Endothelial cell (in vitro differentiated cells): ENCODE results near the gene SPATA17. TPM values are rescaled to one million over a fixed set of nuclear protein-coding genes. Genes with fewer than 3 reads are reported as not detected.

Experiments
- DNase-seq: peaks from one replicate; pipeline ENCODE4 v3.0.0; 2021; ENCODE audit warnings: low spot score
- H3K27ac Mint-ChIP-seq: one replicate; pipeline ENCODE4 v1.8.0; 2021; ENCODE audit warnings: mixed read lengths, inconsistent platforms; ENCODE audit not compliant: unreplicated experiment
- H3K27me3 Mint-ChIP-seq: one replicate; pipeline ENCODE4 v1.8.0; 2021; ENCODE audit warnings: mild to moderate bottlenecking, moderate library complexity, mixed read lengths, inconsistent platforms; ENCODE audit not compliant: unreplicated experiment
- H3K36me3 Mint-ChIP-seq: one replicate; pipeline ENCODE4 v1.8.0; 2021; ENCODE audit warnings: mild to moderate bottlenecking, low read depth, mixed read lengths, inconsistent platforms; ENCODE audit not compliant: unreplicated experiment
- H3K4me1 Mint-ChIP-seq: one replicate; pipeline ENCODE4 v1.8.0; 2021; ENCODE audit warnings: mild to moderate bottlenecking, mixed read lengths, inconsistent platforms; ENCODE audit not compliant: unreplicated experiment
- H3K4me3 Mint-ChIP-seq: one replicate; pipeline ENCODE4 v1.8.0; 2021; ENCODE audit warnings: mild to moderate bottlenecking, mixed read lengths, inconsistent platforms; ENCODE audit not compliant: unreplicated experiment
- H3K9me3 Mint-ChIP-seq: one replicate; pipeline ENCODE4 v1.8.0; 2021; ENCODE audit warnings: mixed read lengths, inconsistent platforms; ENCODE audit not compliant: unreplicated experiment
- total RNA-seq: library from RNA; stranded (reverse); fragmentation: NEBNext Ultra II Directional; extraction: Animal tissue kit (Norgen Biotek cat#: 25700); gene quantifications from one replicate; pipeline ENCODE4 v1.2.1, GENCODE V29; 2021; ENCODE audit not compliant: unreplicated experiment
- TF ChIP-seq, protein P1 (sequence below): fragments of 200-600 bp; sonication (generic); IDR thresholded peaks from one replicate; pipeline ENCODE4 v1.5.0; 2021; ENCODE audit warnings: antibody characterized with exemption; ENCODE audit not compliant: unreplicated experiment

The SPATA17 gene
- total RNA-seq, 1 donor from 2014 or later = 0.36 TPM

DNA sequence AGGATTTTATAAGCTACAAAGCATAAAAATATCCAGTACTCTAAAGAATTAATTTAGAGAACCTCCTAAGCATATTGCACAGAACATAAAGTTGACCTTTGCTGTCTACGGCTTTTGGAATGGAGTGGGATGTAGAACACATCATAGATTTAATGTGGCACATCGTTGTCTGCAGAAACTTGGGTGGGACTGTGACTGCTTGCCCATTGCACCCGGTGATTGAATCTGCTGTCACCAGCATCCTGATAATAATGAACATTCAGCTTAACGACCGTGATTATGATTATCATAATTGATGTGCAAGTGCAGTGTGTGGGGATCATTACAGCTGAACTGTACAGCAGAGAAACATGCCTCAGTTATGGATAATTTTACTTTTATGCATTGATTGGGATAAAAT lies 181.9 kb downstream of the SPATA17 start:
- no peak for DNase-seq
- Mint-ChIP-seq H3K36me3 (no peaks in the 10 kb centered on the region), H3K4me1 (no peaks in the 10 kb centered on the region), H3K4me3 (no peak overlapping the region), H3K27me3 (peaks cover 1% of the 10 kb centered on the region), H3K9me3 (no peaks in the 10 kb centered on the region), H3K27ac (no peak overlapping the region)
- TF ChIP-seq, protein P1, sequence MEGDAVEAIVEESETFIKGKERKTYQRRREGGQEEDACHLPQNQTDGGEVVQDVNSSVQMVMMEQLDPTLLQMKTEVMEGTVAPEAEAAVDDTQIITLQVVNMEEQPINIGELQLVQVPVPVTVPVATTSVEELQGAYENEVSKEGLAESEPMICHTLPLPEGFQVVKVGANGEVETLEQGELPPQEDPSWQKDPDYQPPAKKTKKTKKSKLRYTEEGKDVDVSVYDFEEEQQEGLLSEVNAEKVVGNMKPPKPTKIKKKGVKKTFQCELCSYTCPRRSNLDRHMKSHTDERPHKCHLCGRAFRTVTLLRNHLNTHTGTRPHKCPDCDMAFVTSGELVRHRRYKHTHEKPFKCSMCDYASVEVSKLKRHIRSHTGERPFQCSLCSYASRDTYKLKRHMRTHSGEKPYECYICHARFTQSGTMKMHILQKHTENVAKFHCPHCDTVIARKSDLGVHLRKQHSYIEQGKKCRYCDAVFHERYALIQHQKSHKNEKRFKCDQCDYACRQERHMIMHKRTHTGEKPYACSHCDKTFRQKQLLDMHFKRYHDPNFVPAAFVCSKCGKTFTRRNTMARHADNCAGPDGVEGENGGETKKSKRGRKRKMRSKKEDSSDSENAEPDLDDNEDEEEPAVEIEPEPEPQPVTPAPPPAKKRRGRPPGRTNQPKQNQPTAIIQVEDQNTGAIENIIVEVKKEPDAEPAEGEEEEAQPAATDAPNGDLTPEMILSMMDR = no peak

DNA sequence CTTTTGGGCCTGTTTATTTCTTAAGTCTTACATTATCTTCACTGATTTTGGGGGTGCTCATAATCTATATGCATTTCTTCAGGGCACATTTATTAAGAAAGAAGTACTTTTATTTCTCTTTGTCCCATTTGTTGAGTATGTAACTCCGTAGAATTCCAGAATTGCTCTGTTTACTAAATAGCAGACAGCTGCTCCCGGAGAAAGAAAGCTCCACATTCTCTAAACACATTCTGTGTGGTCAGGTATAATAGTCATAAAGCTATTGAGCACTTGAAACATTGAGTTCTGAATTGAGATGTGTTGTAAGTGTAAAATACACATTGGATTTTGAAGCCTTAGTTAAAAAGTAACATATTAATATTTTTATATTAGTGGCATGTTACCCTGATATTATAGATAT lies 206.5 kb downstream of the SPATA17 start:
- Mint-ChIP-seq H3K27me3 (no peaks in the 10 kb centered on the region), H3K4me1 (no peaks in the 10 kb centered on the region), H3K4me3 (no peak overlapping the region), H3K9me3 (no peaks in the 10 kb centered on the region), H3K27ac (no peak overlapping the region), H3K36me3 (no peaks in the 10 kb centered on the region)
- no peak for DNase-seq
- TF ChIP-seq, protein P1 = no peak

DNA sequence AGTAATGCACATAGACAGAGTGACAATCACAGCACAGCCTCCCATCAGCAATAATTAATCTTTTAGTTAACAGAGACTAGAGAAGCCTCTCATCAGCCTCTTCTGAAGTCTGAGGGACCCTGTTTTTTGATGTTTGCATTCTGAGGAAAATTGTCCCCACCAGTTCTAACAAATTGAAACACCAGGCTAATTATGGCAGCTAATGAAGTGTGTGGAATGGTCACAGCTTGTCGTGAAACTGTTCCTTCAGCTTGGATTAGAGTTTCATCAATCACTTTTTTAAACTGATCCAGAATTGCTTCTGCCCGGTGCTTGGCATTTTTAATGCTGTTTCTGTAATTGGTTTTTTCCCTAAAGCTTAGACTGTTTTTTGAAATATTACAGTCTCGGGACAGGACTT lies 208.0 kb downstream of the SPATA17 start:
- H3K36me3 Mint-ChIP-seq = no peaks in the 10 kb centered on the region
- H3K9me3 Mint-ChIP-seq = no peaks in the 10 kb centered on the region
- H3K27me3 Mint-ChIP-seq = no peaks in the 10 kb centered on the region
- no peak for DNase-seq
- TF ChIP-seq, protein P1 = no peak
- no peak overlapping the region for H3K4me3 Mint-ChIP-seq
- H3K4me1 Mint-ChIP-seq = no peaks in the 10 kb centered on the region
- H3K27ac Mint-ChIP-seq = no peak overlapping the region

DNA sequence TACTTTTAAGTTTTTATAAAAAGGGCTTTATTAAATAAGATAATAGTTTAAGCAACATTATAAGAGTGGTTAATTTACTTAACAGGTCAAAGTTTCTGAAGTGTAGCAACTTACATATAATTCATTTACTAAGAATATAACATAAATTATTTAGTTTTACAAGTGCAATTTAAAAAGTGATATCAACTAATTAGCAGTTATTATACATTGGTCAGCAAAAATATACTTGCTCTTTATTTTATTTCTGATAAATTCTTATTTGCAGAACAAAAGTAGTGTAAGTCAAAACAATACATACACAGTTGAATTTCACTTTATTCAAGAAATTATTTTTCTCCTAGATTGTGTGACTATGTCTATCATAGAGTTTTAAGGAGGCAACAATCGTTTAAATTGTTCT lies 215.6 kb downstream of the SPATA17 start:
- Mint-ChIP-seq H3K27me3 (peaks cover 1% of the 10 kb centered on the region), H3K4me1 (no peaks in the 10 kb centered on the region), H3K36me3 (no peaks in the 10 kb centered on the region), H3K9me3 (no peaks in the 10 kb centered on the region), H3K4me3 (no peak overlapping the region), H3K27ac (no peak overlapping the region)
- DNase-seq = no peak
- TF ChIP-seq, protein P1 = no peak

DNA sequence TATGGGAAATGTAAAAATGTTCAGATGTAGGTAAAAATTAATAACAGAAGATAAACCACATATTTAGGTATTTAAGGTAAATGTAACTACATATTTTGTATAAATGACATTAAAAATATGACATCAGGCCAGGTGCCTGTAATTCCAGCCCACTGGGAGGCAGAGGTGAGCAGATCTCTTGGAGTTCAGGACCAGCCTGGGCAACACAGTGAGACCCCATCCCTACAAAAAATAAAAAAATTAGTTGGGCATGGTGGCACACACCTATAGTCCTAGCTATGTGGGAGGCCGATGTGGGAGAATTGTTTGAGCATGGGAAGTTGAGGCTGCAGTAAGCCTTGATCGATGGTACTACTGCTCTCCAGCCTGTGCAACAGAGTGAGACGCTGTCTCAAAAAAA lies 216.5 kb downstream of the SPATA17 start:
- Mint-ChIP-seq H3K9me3 (no peaks in the 10 kb centered on the region), H3K27me3 (peaks cover 1% of the 10 kb centered on the region), H3K4me3 (no peak overlapping the region), H3K36me3 (no peaks in the 10 kb centered on the region), H3K27ac (no peak overlapping the region), H3K4me1 (no peaks in the 10 kb centered on the region)
- TF ChIP-seq, protein P1 = no peak
- no peak for DNase-seq
